Stimulated activated naive B cell treated with anti-CD40 and anti-IgM and Interleukin-4, amounts not matched to agents 10 μg/mL and 1 μg/mL and 100 μg/mL, for 72 hours (primary cell): ENCODE measurements around the gene LCE3E.

Experiments
- ATAC-seq, 2 donors: fragments of 150-1000 bp; cut with Tn5 transposase; replicated peaks; 2 replicates each; pipeline ENCODE4 v1.10.0; 2021; ENCODE audit warnings: moderate library complexity in 1 of 2
- DNase-seq: peaks from one replicate; pipeline ENCODE4 v3.0.0; 2021
- H3K27ac Mint-ChIP-seq: one replicate; pipeline ENCODE4 v1.8.0; 2022; ENCODE audit warnings: mild to moderate bottlenecking, mixed read lengths
- H3K27me3 Mint-ChIP-seq, 2 donors: one replicate each; pipeline ENCODE4 v1.8.0; 2022; ENCODE audit warnings: mixed read lengths in 2 of 2
- H3K36me3 Mint-ChIP-seq, 2 donors: one replicate each; pipeline ENCODE4 v1.8.0; 2022; ENCODE audit warnings: mixed read lengths in 2 of 2, mild to moderate bottlenecking in 1 of 2
- H3K4me1 Mint-ChIP-seq, 2 donors: one replicate each; pipeline ENCODE4 v1.8.0; 2022; ENCODE audit warnings: mixed read lengths in 2 of 2, mild to moderate bottlenecking in 1 of 2
- H3K4me3 Mint-ChIP-seq, 2 donors: one replicate each; pipeline ENCODE4 v1.8.0; 2022; ENCODE audit warnings: mild to moderate bottlenecking in 2 of 2, mixed read lengths in 2 of 2, moderate library complexity in 1 of 2
- H3K9me3 Mint-ChIP-seq, 2 donors: one replicate each; pipeline ENCODE4 v1.8.0; 2022; ENCODE audit warnings: mixed read lengths in 2 of 2, mild to moderate bottlenecking in 1 of 2

Gene LCE3E

DNA sequence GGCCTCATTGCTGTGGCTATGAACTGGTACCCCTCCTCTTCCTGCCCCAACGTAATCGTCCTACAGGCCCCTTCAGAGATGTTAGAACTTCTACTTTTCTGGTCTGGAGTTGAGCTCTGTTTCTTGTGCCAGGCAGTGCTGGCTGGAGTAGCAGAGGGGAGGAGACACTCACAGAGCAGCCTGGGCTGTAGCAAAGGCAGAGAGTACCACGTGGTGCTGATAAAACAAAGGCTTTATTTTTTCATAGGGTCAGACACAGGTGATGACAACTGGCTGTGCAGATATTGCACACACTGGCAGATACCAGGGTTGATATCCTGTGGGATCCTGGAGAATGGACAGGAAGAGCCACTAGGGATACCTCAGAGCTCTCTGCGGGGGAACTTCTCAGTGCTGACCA lies 29.1 kb downstream of the LCE3E start:
- H3K27me3 Mint-ChIP-seq = peaks cover 33 to 41% of the 10 kb centered on the region in 2 donors
- H3K4me1 Mint-ChIP-seq = no peaks in the 10 kb centered on the region
- H3K9me3 Mint-ChIP-seq = no peaks in the 10 kb centered on the region
- no peak overlapping the region for H3K4me3 Mint-ChIP-seq
- no peaks in the 10 kb centered on the region for H3K36me3 Mint-ChIP-seq
- no peak overlapping the region for H3K27ac Mint-ChIP-seq
- DNase-seq (no peak), ATAC-seq (no peak)

DNA sequence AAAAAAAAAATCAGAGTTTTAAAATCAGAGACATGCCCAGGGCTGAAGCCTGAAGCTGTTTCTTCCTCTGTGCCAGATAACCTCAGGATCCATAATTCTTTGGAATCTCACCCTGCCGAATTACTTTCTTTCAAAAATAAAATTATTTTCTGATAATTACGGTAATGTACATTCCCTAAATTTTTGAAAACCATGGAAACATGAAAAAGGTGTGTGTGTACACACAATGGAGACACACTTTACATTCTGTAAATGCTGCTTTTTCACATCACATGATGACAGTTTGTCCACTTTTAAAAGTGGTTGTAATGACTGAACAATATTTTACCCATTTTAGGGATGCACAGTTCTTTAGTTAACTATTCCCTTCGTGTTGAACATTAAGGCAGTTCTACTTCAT lies 30.8 kb downstream of the LCE3E start:
- Mint-ChIP-seq H3K4me1 (no peaks in the 10 kb centered on the region), H3K36me3 (peaks cover 0 to 2% of the 10 kb centered on the region in 2 donors), H3K27ac (no peak overlapping the region), H3K27me3 (peaks cover 30 to 33% of the 10 kb centered on the region in 2 donors), H3K9me3 (no peaks in the 10 kb centered on the region), H3K4me3 (no peak overlapping the region)
- ATAC-seq = no peak
- no peak for DNase-seq

DNA sequence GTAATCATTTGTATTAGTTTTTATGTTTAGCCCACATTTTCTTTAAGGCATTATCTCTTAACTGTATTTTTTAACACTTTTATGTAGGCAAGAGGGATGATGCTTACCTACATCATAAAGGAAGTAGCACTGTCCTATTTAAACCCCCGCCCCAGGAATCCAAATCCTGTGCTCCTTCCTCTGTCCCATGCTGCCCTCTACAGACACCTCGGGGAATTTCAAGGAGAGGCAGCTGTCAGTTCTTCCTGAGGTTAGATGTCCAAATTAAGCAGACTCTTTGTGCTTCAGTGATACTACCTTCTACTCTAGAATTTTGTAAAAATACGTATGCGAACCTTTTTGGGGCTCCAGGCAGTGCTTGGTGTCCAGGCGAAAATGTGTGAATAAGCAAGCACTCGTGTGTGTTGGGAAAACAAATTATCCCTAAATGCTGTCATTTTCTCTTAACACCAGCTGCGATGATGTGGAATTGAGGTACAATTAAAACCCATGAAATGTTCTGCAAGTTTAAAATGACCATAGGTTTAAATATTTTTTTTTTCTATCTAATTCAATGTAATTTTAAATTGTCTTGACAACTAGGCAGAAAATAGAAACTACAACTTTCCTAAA lies 33.1 kb downstream of the LCE3E start:
- H3K36me3 Mint-ChIP-seq = peaks cover 0 to 2% of the 10 kb centered on the region in 2 donors
- ATAC-seq (no peak), DNase-seq (peak; percentile 8)
- H3K27ac Mint-ChIP-seq = no peak overlapping the region
- H3K27me3 Mint-ChIP-seq = peaks cover 28 to 41% of the 10 kb centered on the region in 2 donors
- no peak overlapping the region for H3K4me3 Mint-ChIP-seq
- no peaks in the 10 kb centered on the region for H3K4me1 Mint-ChIP-seq
- H3K9me3 Mint-ChIP-seq = peaks cover 5% of the 10 kb centered on the region in 2 donors

DNA sequence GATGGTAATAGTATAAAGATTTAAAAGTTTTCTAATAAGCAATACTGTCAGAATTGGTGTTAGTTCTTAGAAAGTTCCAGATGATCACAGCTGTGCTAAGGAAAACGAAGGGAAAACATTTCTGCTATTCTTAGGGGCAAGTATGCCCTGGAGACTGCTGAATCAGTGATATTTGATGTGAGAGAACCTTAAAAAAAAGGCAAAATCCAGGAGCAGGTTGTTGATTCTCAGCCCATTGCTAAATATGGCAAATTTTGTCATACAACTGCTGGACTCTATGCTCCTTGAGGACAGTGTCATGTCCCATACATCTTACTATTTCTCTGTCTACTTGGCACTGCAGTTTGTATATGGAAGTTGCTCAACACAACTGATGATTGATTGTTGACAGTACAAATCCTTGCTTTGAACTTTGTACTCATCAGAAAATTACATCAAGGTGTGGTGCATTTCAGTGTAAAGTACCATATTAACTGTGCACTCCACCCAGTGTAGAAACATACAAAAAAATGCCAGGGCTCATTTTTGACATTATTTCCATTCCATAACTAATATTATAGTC lies 41.4 kb downstream of the LCE3E start:
- Mint-ChIP-seq H3K27ac (no peak overlapping the region), H3K4me3 (no peak overlapping the region), H3K27me3 (peaks cover 9 to 24% of the 10 kb centered on the region in 2 donors), H3K9me3 (peaks cover 11 to 13% of the 10 kb centered on the region in 2 donors), H3K4me1 (no peaks in the 10 kb centered on the region), H3K36me3 (no peaks in the 10 kb centered on the region)
- DNase-seq (no peak), ATAC-seq (no peak)

DNA sequence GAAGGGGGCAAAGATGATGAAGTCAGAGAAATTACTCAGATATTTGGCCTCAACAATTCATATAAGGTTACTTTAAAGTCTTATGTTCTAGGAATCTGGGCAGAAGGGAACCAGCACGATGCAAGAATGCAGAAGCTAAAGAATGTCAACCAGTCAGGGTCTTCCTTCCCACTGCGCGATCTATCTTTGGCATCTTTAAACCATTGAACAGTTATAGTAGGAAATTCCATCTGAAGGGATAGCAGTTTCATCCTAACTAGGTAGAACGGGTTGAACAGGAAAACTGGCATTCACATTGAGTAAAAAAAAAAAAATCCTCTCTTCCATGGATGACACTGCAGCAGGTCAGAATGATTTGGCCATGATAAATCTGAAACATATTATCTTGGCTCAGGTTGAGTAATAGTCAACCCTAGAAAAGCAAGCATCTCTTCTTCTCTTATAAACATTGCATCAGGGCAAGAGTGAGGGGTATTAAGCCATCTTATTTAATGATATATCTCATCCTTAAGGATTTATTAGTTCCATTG lies 46.0 kb downstream of the LCE3E start:
- Mint-ChIP-seq H3K27me3 (peaks cover 16 to 29% of the 10 kb centered on the region in 2 donors), H3K36me3 (no peaks in the 10 kb centered on the region), H3K9me3 (peaks cover 0 to 2% of the 10 kb centered on the region in 2 donors), H3K27ac (no peak overlapping the region), H3K4me1 (no peaks in the 10 kb centered on the region), H3K4me3 (no peak overlapping the region)
- ATAC-seq = no peak
- no peak for DNase-seq

DNA sequence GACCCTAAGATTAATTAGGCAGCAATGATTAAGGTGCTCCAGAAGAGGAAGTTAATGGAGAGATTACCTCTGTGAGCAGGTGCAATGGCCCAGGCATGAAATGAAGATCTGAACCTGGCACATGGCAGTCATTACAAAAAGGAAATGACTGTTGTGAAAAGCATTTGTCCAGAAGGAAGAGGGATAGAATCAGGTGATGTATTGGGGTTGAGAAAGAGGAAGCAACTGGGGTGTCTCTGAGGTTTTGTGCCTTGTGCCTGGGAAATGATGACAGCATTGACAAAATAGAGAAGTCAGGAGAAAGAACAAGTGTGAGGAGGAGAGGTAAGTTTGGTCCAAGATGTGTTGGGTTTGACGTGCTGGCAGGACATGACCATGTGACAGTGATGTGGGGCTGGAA lies 46.7 kb downstream of the LCE3E start:
- H3K27me3 Mint-ChIP-seq = peaks cover 18 to 37% of the 10 kb centered on the region in 2 donors
- H3K4me3 Mint-ChIP-seq = no peak overlapping the region
- H3K9me3 Mint-ChIP-seq = peaks cover 0 to 2% of the 10 kb centered on the region in 2 donors
- ATAC-seq = peak in 1 of 2 donors; percentile 45
- H3K4me1 Mint-ChIP-seq = no peaks in the 10 kb centered on the region
- no peaks in the 10 kb centered on the region for H3K36me3 Mint-ChIP-seq
- no peak overlapping the region for H3K27ac Mint-ChIP-seq
- DNase-seq = no peak

DNA sequence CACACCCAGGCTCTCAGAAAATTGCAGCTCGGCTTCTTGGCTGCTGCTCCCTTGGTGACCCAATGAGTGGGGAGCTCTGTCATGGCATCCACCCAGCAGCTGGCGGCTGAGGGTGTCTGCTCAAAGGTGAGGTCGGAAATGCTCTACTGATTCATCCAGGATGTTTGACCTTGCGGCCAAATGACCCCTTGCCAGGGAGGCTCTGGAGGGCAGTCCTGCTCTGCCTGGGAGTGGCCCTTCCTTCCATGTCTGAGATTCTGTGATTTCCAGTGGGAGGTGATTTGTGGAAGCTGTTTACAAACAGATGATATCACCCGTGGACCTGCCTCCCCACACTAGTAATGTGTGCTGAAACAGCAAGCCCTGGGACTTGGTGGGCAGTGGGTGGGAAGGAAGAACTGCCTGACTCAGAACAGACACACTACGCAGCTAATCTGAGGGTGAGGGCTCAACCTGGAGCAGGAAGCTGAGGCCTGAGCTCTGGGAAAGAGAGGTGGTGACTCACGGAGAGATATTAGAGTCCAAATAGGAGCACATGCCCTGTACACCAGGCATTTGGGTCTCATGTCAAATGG lies 49.3 kb downstream of the LCE3E start:
- Mint-ChIP-seq H3K27ac (no peak overlapping the region), H3K27me3 (peaks cover 40 to 51% of the 10 kb centered on the region in 2 donors), H3K4me1 (no peaks in the 10 kb centered on the region), H3K36me3 (no peaks in the 10 kb centered on the region), H3K4me3 (no peak overlapping the region), H3K9me3 (no peaks in the 10 kb centered on the region)
- ATAC-seq (no peak), DNase-seq (no peak)

DNA sequence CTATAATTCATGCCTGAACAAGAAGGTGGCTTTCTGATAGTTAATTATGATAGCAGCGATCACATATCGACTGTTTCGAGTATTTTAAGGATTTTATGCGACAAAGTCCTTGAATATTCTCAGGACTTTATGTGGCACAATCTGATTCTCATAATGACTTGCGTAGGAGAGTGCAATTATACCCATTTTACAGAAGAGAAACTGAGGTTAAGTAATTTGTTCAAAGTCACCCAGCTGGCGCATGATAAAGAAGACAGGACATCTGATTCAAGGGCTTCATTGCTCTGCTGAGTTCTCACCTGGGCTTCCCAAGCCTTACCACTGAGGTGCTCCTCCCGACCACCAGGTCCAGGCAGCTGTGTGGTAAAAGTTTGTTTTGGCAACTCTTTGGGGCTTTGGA lies 50.5 kb downstream of the LCE3E start:
- no peaks in the 10 kb centered on the region for H3K36me3 Mint-ChIP-seq
- no peak for DNase-seq
- H3K27ac Mint-ChIP-seq = no peak overlapping the region
- H3K4me3 Mint-ChIP-seq = no peak overlapping the region
- no peaks in the 10 kb centered on the region for H3K4me1 Mint-ChIP-seq
- ATAC-seq = no peak
- peaks cover 50 to 61% of the 10 kb centered on the region in 2 donors for H3K27me3 Mint-ChIP-seq
- H3K9me3 Mint-ChIP-seq = no peaks in the 10 kb centered on the region
